GM18868 (cell line): Measurements from ENCODE around the gene SH2D3A.
"Not testable (repeated sequence)": the region's sequence is repeated elsewhere in the genome, so short reads cannot be mapped to it uniquely, and the experiment has no call there.

Experiments used
- ATAC-seq: cut with Tn5 transposase; IDR thresholded peaks from one replicate; pipeline ENCODE4 v1.9.1; 2021; ENCODE audit warnings: mild to moderate bottlenecking, moderate library complexity; ENCODE audit not compliant: unreplicated experiment

The SH2D3A gene

GRCh38 chr19:6710273-6711077 lies 56.8 kb downstream of the SH2D3A start:
- ATAC-seq, result no peak

GRCh38 chr19:6709549-6709948 lies 57.7 kb downstream of the SH2D3A start:
- no peak for ATAC-seq

- ATAC-seq, result not testable (repeated sequence)
Observed at GRCh38 chr19:6708913-6709312, 58.3 kb downstream of the SH2D3A start.

DNA sequence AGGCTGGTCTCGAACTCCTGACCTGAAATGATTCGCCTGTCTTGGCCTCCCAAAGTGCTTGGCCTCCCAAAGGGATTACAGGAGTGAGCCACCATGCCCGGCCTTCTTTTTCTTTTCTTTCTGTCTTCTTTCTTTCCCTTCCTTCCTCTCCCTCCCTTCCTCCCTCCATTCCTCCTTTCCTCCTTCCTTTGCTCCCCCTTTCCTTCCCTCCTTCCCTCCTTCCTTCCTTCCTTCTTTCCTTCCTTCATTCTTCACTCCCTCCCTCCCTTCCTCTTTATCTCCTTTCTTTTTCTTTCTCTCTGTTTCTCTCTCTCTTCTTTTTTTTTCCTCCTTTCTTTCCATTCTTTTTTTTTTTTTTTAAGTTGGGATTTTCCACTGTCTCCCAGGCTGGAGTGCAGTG lies 58.9 kb downstream of the SH2D3A start:
- no peak for ATAC-seq

DNA sequence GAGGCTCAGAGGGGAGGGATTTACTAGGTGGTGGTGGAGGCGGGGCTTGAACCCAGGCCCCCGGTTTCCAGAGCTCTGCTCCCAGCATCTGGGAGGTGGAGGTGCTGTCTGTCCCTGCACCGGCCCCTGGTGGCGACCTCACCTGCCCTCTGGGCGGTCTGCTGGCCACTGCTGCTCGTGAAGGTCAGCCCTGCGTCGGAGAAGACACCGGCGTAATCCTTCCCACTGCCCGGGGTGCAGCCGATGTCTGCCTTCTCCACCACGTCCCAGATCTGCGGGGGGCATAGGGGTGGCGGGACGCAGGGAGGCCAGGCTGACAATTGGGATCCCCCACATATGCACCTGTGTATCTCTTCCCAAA lies 59.6 kb downstream of the SH2D3A start:
- ATAC-seq, result no peak

GRCh38 chr19:6707011-6707657 lies 60.1 kb downstream of the SH2D3A start:
- no peak for ATAC-seq

DNA sequence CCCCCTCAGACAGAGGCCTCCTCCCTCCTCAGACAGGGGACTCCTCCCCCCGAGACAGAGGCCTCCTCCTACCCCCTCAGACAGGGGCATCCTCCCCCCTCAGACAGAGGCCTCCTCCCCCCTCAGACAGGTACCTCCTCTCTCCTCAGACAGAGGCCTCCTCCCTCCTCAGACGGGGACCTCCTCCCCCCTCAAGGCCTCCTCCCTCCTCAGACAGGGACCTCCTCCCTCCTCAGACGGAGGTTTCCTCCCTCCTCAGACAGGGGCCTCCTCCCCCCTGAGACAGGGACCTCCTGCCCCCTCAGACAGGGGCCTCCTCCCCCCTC lies 60.6 kb downstream of the SH2D3A start:
- ATAC-seq, result no peak

DNA sequence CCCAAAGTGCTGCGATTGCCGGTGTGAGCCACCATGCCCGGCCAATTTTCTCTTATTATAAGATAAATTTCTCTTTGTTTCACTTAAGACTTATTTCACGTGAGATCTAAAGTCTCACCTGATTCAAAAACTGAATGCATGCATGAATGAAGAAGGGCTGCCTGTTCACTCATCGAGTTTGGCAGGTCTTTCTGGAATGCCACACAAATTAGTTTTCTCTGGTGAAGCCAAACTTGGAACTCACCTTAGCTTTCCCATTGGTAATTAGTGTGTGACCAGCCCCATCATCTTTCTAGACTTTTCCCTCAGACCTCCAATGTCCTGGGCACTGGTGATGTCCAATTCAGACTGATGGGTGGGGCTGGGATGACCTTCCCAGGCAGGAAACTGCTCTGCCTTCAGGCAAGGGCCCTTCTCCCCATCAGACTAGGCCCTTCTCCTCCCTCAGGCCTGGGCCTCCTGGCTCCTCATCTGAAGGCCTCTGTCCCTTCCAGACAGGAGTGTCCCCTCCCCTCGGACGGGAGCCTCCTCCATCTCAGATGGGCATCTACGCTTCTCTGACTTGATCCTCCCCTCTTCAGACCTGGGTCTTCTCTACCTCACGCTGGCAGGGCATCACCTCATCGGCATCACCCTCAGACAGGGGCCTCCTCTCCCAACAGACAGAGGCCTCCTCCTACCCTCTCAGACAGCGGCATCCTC lies 61.2 kb downstream of the SH2D3A start:
- no peak for ATAC-seq
